HCT116 (cell line): ENCODE results near the gene LDLRAD4. TPM values are rescaled to one million over a fixed set of nuclear protein-coding genes. Genes with fewer than 3 reads are reported as not detected.

Experiments used
- ATAC-seq: fragments of 200-7000 bp; cut with Tn5 transposase; 2 replicates; pipeline ENCODE4 v1.9.1; 2020; ENCODE audit warnings: mild to moderate bottlenecking, moderate library complexity
- BruUV-seq: library from RNA; stranded (reverse); fragments of 400-500 nt; replicated peaks from 2 replicates; lab custom pipeline; 2021; lab: Mats Ljungman, UMichigan
- CTCF ChIA-PET: fragments of 300-600 bp; sonication (Branson Sonifier 250); formaldehyde crosslinking; loops from one replicate; lab custom pipeline; 2021; ENCODE audit warnings: antibody characterized with exemption; lab: Charles Lee
- POLR2A ChIA-PET: fragments of 300-600, 350-600 bp; sonication (Branson Sonifier 250); formaldehyde crosslinking; loops from one replicate; lab custom pipeline; 2021; ENCODE audit warnings: antibody characterized with exemption; lab: Charles Lee
- RAD21 ChIA-PET, 2 experiments: fragments of 300-600 bp; sonication (Branson Sonifier 250); formaldehyde crosslinking; loops; one replicate each; lab custom pipeline; 2023; ENCODE audit warnings: low total read pairs in 2 of 2; ENCODE audit not compliant: uncharacterized antibody in 2 of 2, unreplicated experiment in 2 of 2, low non-redundant PET in 1 of 2; lab: Charles Lee
- DNase-seq: peaks from one replicate; pipeline ENCODE4 v3.0.0-alpha.2; 2010; ENCODE audit warnings: low read depth, low spot score
- H2AFZ ChIP-seq: fragments of 200-600 bp; shearing (Covaris generic), sonication (generic); 2 replicates; pipeline ENCODE4 v1.6.1; 2017; ENCODE audit warnings: low read depth, mixed run types, mixed read lengths, antibody characterized with exemption, low read length; ENCODE audit not compliant: poor library complexity, severe bottlenecking
- H3K27ac ChIP-seq: 2 replicates; pipeline ENCODE4 v1.5.1; 2012; ENCODE audit warnings: low read depth, low read length
- H3K27me3 ChIP-seq: fragments of 200-600 bp; sonication (generic); 2 replicates; pipeline ENCODE4 v1.6.1; 2016; ENCODE audit warnings: mixed run types, low read length, mixed read lengths; ENCODE audit not compliant: insufficient read depth
- H3K36me3 ChIP-seq, 2 experiments: fragments of 200-500 bp in 1 of 2; fragments of 200-600 bp in 1 of 2; sonication (Bioruptor generic) in 1 of 2; sonication (generic) in 1 of 2; 2 replicates each; pipeline versions ENCODE4 v1.5.1 to v1.6.1; 2014 to 2016; ENCODE audit warnings: low read length in 2 of 2, inconsistent platforms in 1 of 2, mixed read lengths in 1 of 2, mixed run types in 1 of 2; ENCODE audit not compliant: insufficient read depth in 2 of 2, control insufficient read depth in 1 of 2
- H3K4me1 ChIP-seq, 2 experiments: fragments of 200-600 bp in 1 of 2; sonication (generic) in 1 of 2; 2 replicates each; pipeline versions ENCODE4 v1.5.1 to v1.6.1; 2012 to 2017; ENCODE audit warnings: low read length in 2 of 2, inconsistent platforms in 1 of 2, mild to moderate bottlenecking in 1 of 2, mixed read lengths in 1 of 2, mixed run types in 1 of 2, moderate library complexity in 1 of 2; ENCODE audit not compliant: insufficient read depth in 2 of 2, control insufficient read depth in 1 of 2
- H3K4me2 ChIP-seq: fragments of 200-600 bp; sonication (generic); 2 replicates; pipeline ENCODE4 v1.6.1; 2017; ENCODE audit warnings: mixed run types, low read length, mixed read lengths
- H3K4me3 ChIP-seq, 2 experiments: fragments of 200-600 bp in 1 of 2; sonication (generic) in 1 of 2; replicated peaks in 1 of 2; 2 replicates each; pipeline ENCODE4 v1.5.1; 2011 to 2016; ENCODE audit warnings: low read length in 2 of 2, control low read depth in 1 of 2, low read depth in 1 of 2, mild to moderate bottlenecking in 1 of 2, mixed read lengths in 1 of 2, mixed run types in 1 of 2
- H3K79me2 ChIP-seq: fragments of 200-600 bp; sonication (generic); 2 replicates; pipeline ENCODE4 v1.6.1; 2017; ENCODE audit warnings: mild to moderate bottlenecking, mixed run types, low read length, moderate library complexity, mixed read lengths; ENCODE audit not compliant: insufficient read depth
- H3K9ac ChIP-seq: fragments of 200-600 bp; sonication (generic); 2 replicates; pipeline ENCODE4 v1.6.1; 2016; ENCODE audit warnings: low read length, mixed read lengths
- H3K9me2 ChIP-seq: fragments of 200-600 bp; sonication (generic), shearing (Covaris generic); 2 replicates; pipeline ENCODE4 v1.6.1; 2017; ENCODE audit warnings: mixed run types, mild to moderate bottlenecking, moderate library complexity; ENCODE audit not compliant: insufficient read depth
- H3K9me3 ChIP-seq, 2 experiments: fragments of 200-500 bp in 1 of 2; fragments of 200-600 bp in 1 of 2; sonication (Bioruptor generic) in 1 of 2; sonication (generic) in 1 of 2; 2 replicates each; pipeline ENCODE4 v1.6.1; 2014 to 2017; ENCODE audit warnings: low read length in 2 of 2, mixed read lengths in 2 of 2, inconsistent platforms in 1 of 2, low read depth in 1 of 2, mild to moderate bottlenecking in 1 of 2, mixed run types in 1 of 2, moderate library complexity in 1 of 2; ENCODE audit not compliant: control insufficient read depth in 1 of 2, insufficient read depth in 1 of 2
- H4K20me1 ChIP-seq: fragments of 200-600 bp; sonication (generic), shearing (Covaris generic); 2 replicates; pipeline ENCODE4 v1.6.1; 2017; ENCODE audit warnings: mixed run types, mild to moderate bottlenecking, moderate library complexity; ENCODE audit not compliant: insufficient read depth
- CEBPB ChIP-seq: IDR thresholded peaks from 2 replicates; pipeline ENCODE4 v1.6.1; 2012; ENCODE audit warnings: low read depth
- ELF1 ChIP-seq: IDR thresholded peaks from 2 replicates; pipeline ENCODE4 v1.6.1; 2012; ENCODE audit warnings: low read depth, borderline replicate concordance
- EZH2phosphoT487 ChIP-seq: fragments of 200-600 bp; IDR thresholded peaks from 2 replicates; pipeline ENCODE4 v1.6.1; 2018; ENCODE audit warnings: antibody characterized with exemption, borderline replicate concordance
- FOSL1 ChIP-seq: IDR thresholded peaks from 2 replicates; pipeline ENCODE4 v1.6.1; 2012; ENCODE audit warnings: low read depth
- JUND ChIP-seq: IDR thresholded peaks from 2 replicates; pipeline ENCODE4 v1.6.1; 2012
- MAX ChIP-seq: IDR thresholded peaks from 2 replicates; pipeline ENCODE4 v1.6.1; 2012
- POLR2A ChIP-seq: IDR thresholded peaks from 2 replicates; pipeline ENCODE4 v1.7.0; 2011; ENCODE audit warnings: borderline replicate concordance; ENCODE audit not compliant: insufficient read depth, insufficient read length; ENCODE audit errors: extremely low read depth
- POLR2AphosphoS5 ChIP-seq: IDR thresholded peaks from 2 replicates; pipeline ENCODE4 v1.6.1; 2011; ENCODE audit warnings: mild to moderate bottlenecking, low read depth, low read length, moderate library complexity
- REST ChIP-seq: IDR thresholded peaks from 2 replicates; pipeline ENCODE4 v1.6.1; 2012; ENCODE audit warnings: low read depth
- SIN3A ChIP-seq: IDR thresholded peaks from 2 replicates; pipeline ENCODE4 v1.6.1; 2012; ENCODE audit warnings: low read depth
- TCF7L2 ChIP-seq: IDR thresholded peaks from 2 replicates; pipeline ENCODE4 v1.7.0; 2011; ENCODE audit warnings: borderline replicate concordance, inconsistent platforms; ENCODE audit not compliant: insufficient read depth, insufficient read length; ENCODE audit errors: extremely low read depth
- YY1 ChIP-seq: IDR thresholded peaks from 2 replicates; pipeline ENCODE4 v1.6.1; 2011; ENCODE audit warnings: low read length, low read depth, moderate library complexity, mild to moderate bottlenecking; ENCODE audit not compliant: insufficient replicate concordance; ENCODE audit errors: extremely low read depth
- ZBTB33 ChIP-seq: IDR thresholded peaks from 2 replicates; pipeline ENCODE4 v1.6.1; 2011; ENCODE audit warnings: mild to moderate bottlenecking, low read length, moderate library complexity; ENCODE audit not compliant: insufficient replicate concordance; ENCODE audit errors: extremely low read depth
- ZNF274 ChIP-seq: fragments of 200-500 bp; sonication (Bioruptor generic); IDR thresholded peaks from 2 replicates; pipeline ENCODE4 v1.6.1; 2014; ENCODE audit warnings: mild to moderate bottlenecking, low read depth, low read length, inconsistent platforms
- intact Hi-C: fragments of 100-400 bp; cut with micrococcal nuclease; formaldehyde crosslinking; loops from 2 replicates; pipeline ENCODE4 v1.10.0; 2022
- total RNA-seq: library from RNA; stranded (reverse); gene quantifications from one replicate; pipeline ENCODE4 v1.2.1, GENCODE V29; 2021; ENCODE audit not compliant: unreplicated experiment
- TF ChIP-seq, protein P1 (sequence below): IDR thresholded peaks from 2 replicates; pipeline ENCODE4 v1.6.1; 2012

The LDLRAD4 gene
- total RNA-seq, 1 experiment from 2014 or later, result 1.2 TPM

DNA sequence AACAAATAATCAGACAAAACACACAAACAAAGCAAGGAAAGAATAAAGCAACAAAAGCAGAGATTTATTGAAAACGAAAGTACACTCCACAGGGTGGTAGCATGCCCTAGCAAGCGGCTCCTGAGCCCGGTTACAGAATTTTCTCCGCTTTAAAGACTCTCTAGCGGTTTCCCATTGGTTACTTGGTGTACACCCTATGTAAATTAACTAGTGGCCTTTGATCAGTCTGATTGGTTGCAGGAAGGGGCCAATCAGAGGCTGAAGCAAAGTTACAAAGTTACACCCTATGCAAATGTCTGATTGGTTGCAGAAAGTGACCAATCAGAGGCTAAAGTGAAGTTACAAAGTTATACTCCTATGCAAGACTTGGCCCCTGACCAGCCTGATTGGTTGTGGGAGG, 242.9 kb downstream of the LDLRAD4 start:
- Histone ChIP-seq H3K27me3 (peaks cover 6% of the 10 kb centered on the region; the same call in 1 of the 2 replicates), H3K4me1 (no peaks in the 10 kb centered on the region), H3K27ac (no peak overlapping the region), H2AFZ (no peak overlapping the region), H3K36me3 (no peaks in the 10 kb centered on the region), H3K9me3 (no peaks in the 10 kb centered on the region), H3K9me2 (no peaks in the 10 kb centered on the region), H3K9ac (no peak overlapping the region), H3K4me3 (no peak overlapping the region), H3K4me2 (no peak overlapping the region), H3K79me2 (no peaks in the 10 kb centered on the region), H4K20me1 (no peaks in the 10 kb centered on the region)
- ChIA-PET CTCF (no interaction called here), POLR2A (no interaction called here), RAD21 (no interaction called here)
- ATAC-seq (peak; percentile 42; the same call in 1 of the 2 replicates), DNase-seq (no peak)
- TF ChIP-seq, protein P1, sequence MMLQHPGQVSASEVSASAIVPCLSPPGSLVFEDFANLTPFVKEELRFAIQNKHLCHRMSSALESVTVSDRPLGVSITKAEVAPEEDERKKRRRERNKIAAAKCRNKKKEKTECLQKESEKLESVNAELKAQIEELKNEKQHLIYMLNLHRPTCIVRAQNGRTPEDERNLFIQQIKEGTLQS, result no peak
- TF ChIP-seq ZNF274, result no peak
- no peak for TF ChIP-seq FOSL1
- no peak for TF ChIP-seq TCF7L2
- TF ChIP-seq ZBTB33, result no peak
- no TSS peak for BruUV-seq
- intact Hi-C loops, result no loop called here

- no peak overlapping the region for H2AFZ ChIP-seq
- CTCF ChIA-PET, result no interaction called here
- H3K79me2 ChIP-seq, result no peaks in the 10 kb centered on the region
- no peaks in the 10 kb centered on the region for H3K9me3 ChIP-seq
- H3K4me1 ChIP-seq, result no peaks in the 10 kb centered on the region
- H3K9me2 ChIP-seq, result no peaks in the 10 kb centered on the region
- intact Hi-C loops, result no loop called here
- no peaks in the 10 kb centered on the region for H3K36me3 ChIP-seq
- peaks cover 6% of the 10 kb centered on the region; the same call in 1 of the 2 replicates for H3K27me3 ChIP-seq
- no peak overlapping the region for H3K27ac ChIP-seq
- POLR2A ChIA-PET, result no interaction called here
- no TSS peak for BruUV-seq
- ATAC-seq (no peak), DNase-seq (no peak)
- RAD21 ChIA-PET, result no interaction called here
- no peaks in the 10 kb centered on the region for H4K20me1 ChIP-seq
- no peak overlapping the region for H3K4me2 ChIP-seq
- TF ChIP-seq ELF1, result no peak
- no peak for TF ChIP-seq YY1
- TF ChIP-seq POLR2A, result no peak
- TF ChIP-seq ZNF274, result no peak
- TF ChIP-seq POLR2AphosphoS5, result no peak
- TF ChIP-seq SIN3A, result no peak
- no peak for TF ChIP-seq JUND
- no peak for TF ChIP-seq MAX
- TF ChIP-seq TCF7L2, result no peak
- no peak for TF ChIP-seq REST
- TF ChIP-seq EZH2phosphoT487, result no peak
- no peak for TF ChIP-seq CEBPB
- no peak overlapping the region for H3K4me3 ChIP-seq
- no peak overlapping the region for H3K9ac ChIP-seq
Measured at GRCh38 chr18:13461936-13462335, 243.4 kb downstream of the LDLRAD4 start.
